HUES48 (cell line): ENCODE data around the gene DPH6.

ENCODE experiments used
- H3K27ac ChIP-seq: one replicate; pipeline ENCODE4 v1.7.0; 2013; ENCODE audit warnings: low read depth, low read length, inconsistent platforms
- H3K27me3 ChIP-seq: 2 replicates; pipeline ENCODE4 v1.6.1; 2013; ENCODE audit warnings: mild to moderate bottlenecking, low read length; ENCODE audit not compliant: control insufficient read depth, insufficient read depth
- H3K36me3 ChIP-seq: 2 replicates; pipeline ENCODE4 v1.6.1; 2013; ENCODE audit warnings: low read length; ENCODE audit not compliant: control insufficient read depth, insufficient read depth
- H3K4me1 ChIP-seq: 2 replicates; pipeline ENCODE4 v1.6.1; 2013; ENCODE audit warnings: mild to moderate bottlenecking, low read length; ENCODE audit not compliant: control insufficient read depth, insufficient read depth
- H3K4me3 ChIP-seq: 2 replicates; pipeline ENCODE4 v1.5.1; 2013; ENCODE audit warnings: mild to moderate bottlenecking, low read depth, low read length
- H3K9ac ChIP-seq: 2 replicates; pipeline ENCODE4 v1.6.1; 2013; ENCODE audit warnings: mild to moderate bottlenecking, low read depth, low read length, moderate library complexity
- H3K9me3 ChIP-seq: 2 replicates; pipeline ENCODE4 v1.6.1; 2013; ENCODE audit warnings: low read length; ENCODE audit not compliant: control insufficient read depth, insufficient read depth

DPH6 gene

DNA sequence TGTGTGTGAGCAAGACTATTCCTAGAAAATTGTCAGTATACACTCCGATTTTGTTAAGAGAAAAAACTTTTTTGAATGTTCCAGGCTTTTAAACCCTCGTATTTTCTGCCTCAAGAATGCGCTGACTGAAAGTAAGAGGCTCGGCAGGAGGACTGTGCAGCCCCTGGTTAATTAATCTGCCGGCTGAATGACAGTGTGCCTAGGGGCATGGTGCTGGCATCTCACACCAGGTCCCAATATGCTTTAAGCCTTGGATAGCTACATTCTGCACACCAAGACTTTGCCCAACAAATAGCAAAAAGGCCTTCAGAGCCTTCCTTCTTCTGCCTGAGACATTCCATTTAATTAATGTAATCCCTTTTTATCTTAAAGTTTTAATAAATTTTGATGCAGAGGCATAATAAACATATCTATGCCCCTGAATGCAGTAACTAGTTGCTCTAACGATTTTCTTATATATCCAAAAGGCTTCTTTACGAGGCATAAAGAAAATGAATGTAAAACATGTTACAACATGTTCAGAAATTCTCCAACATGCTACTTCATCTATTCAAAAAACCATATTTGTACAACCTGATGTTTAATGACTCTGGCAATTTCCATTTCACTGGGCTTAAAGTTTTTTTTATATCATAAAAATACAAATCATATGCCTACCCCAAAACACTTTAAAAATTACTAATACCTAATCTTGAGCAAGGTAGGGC, 37.9 kb downstream of the DPH6 start:
- Histone ChIP-seq H3K36me3 (no peaks in the 10 kb centered on the region), H3K27ac (no peak overlapping the region), H3K4me3 (no peak overlapping the region), H3K27me3 (no peaks in the 10 kb centered on the region), H3K9ac (no peak overlapping the region), H3K9me3 (no peaks in the 10 kb centered on the region), H3K4me1 (peaks cover 31% of the 10 kb centered on the region)

GRCh38 chr15:35506272-35506870, 39.6 kb downstream of the DPH6 start:
- Histone ChIP-seq H3K4me1 (peaks cover 31% of the 10 kb centered on the region), H3K27ac (no peak overlapping the region)

DNA sequence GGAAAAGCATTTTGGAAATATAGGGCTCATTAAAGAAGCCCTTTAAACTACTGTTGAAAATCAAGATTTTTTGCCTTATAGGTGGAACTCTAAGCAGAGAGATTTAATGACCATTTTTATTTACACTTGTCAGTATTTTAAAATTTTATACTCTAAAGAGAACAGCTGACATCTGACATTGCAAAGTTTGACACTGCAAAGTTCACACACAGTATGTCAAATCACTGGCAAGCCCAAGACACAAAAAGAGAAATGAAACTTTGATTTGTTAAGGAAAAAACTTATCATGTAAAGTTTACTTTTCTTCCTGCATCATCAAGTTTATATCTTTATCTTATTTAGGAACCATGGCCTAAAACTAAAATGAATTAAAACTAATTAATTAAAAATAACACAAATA, 40.2 kb downstream of the DPH6 start:
- H3K4me1 ChIP-seq: peaks cover 31% of the 10 kb centered on the region
- no peak overlapping the region for H3K27ac ChIP-seq
- H3K9me3 ChIP-seq: no peaks in the 10 kb centered on the region
- no peaks in the 10 kb centered on the region for H3K36me3 ChIP-seq
- H3K27me3 ChIP-seq: no peaks in the 10 kb centered on the region
- no peak overlapping the region for H3K9ac ChIP-seq
- H3K4me3 ChIP-seq: no peak overlapping the region

More at GRCh38 chr15:35506272-35506870, 39.6 kb downstream of the DPH6 start:
- no peak overlapping the region for H3K4me3 ChIP-seq
- no peaks in the 10 kb centered on the region for H3K27me3 ChIP-seq
- H3K9me3 ChIP-seq: no peaks in the 10 kb centered on the region
- no peaks in the 10 kb centered on the region for H3K36me3 ChIP-seq
- H3K9ac ChIP-seq: no peak overlapping the region

DNA sequence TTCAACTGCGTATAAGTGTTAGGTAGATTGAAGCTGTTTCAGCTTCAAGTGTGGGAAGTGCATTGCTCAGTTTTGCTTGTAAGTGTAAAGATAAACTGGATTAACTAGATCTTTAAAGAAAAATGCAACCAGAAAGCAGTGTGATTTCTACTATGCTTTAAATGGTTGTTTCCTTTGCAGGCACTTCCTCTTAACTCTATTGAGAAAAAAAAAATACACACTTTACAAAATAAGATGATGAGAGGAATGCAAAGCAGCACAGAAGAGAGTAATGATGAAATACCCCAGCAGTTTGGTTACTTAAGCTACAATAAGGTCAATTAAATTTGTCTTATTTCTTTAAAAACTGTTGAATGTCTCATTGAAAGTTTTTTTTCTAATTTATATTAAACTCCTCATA, 40.8 kb downstream of the DPH6 start:
- no peak overlapping the region for H3K9ac ChIP-seq
- H3K9me3 ChIP-seq: no peaks in the 10 kb centered on the region
- no peak overlapping the region for H3K27ac ChIP-seq
- H3K4me3 ChIP-seq: no peak overlapping the region
- H3K4me1 ChIP-seq: peaks cover 31% of the 10 kb centered on the region
- H3K27me3 ChIP-seq: no peaks in the 10 kb centered on the region
- H3K36me3 ChIP-seq: no peaks in the 10 kb centered on the region

DNA sequence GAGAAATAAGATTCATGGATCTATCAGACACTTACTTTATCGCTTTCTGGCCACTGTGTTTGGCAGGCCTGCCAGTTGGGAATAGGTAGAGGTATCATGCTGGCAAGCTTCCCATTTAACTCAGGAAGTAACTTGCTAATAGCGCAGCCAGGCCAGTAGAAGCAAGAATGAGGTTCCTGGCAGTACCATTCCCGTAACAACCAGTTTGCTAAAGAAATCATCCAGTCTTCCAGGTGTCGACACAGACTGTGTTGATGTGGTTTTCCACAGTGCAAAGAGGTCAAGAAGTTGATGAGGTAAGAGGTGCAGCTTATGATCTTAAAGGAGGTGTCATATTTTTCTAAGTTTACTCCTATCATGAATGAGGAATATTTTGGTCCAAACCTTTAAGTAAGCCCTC, 46.2 kb downstream of the DPH6 start:
- H3K27me3 ChIP-seq: no peaks in the 10 kb centered on the region
- H3K36me3 ChIP-seq: no peaks in the 10 kb centered on the region
- H3K9ac ChIP-seq: no peak overlapping the region
- no peak overlapping the region for H3K27ac ChIP-seq
- H3K9me3 ChIP-seq: no peaks in the 10 kb centered on the region
- no peak overlapping the region for H3K4me3 ChIP-seq
- H3K4me1 ChIP-seq: no peaks in the 10 kb centered on the region

DNA sequence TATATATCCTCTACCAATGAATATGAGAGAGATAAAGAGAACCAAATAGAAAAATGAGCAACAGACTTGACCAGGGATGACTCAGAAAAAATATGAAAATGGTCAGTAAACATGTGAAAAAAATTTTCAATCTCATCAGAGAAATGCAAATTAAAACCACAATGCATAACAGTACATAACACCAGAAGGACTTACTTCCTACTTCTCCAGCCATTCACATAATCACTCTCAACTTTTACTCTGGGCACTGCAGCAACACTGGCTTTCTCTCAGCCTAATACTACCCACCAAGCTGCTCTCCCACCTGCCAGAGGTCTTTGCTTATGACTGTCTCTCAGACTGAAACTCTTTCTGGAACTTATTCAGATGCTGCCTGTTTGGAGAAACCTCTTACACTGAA, 49.4 kb downstream of the DPH6 start:
- no peak overlapping the region for H3K4me3 ChIP-seq
- no peaks in the 10 kb centered on the region for H3K27me3 ChIP-seq
- no peaks in the 10 kb centered on the region for H3K9me3 ChIP-seq
- no peak overlapping the region for H3K9ac ChIP-seq
- H3K4me1 ChIP-seq: no peaks in the 10 kb centered on the region
- no peaks in the 10 kb centered on the region for H3K36me3 ChIP-seq
- H3K27ac ChIP-seq: no peak overlapping the region

GRCh38 chr15:35495080-35495479, 50.9 kb downstream of the DPH6 start:
- Histone ChIP-seq H3K27me3 (no peaks in the 10 kb centered on the region), H3K36me3 (no peaks in the 10 kb centered on the region), H3K4me3 (no peak overlapping the region), H3K4me1 (no peaks in the 10 kb centered on the region), H3K9ac (no peak overlapping the region), H3K9me3 (no peaks in the 10 kb centered on the region), H3K27ac (no peak overlapping the region)

DNA sequence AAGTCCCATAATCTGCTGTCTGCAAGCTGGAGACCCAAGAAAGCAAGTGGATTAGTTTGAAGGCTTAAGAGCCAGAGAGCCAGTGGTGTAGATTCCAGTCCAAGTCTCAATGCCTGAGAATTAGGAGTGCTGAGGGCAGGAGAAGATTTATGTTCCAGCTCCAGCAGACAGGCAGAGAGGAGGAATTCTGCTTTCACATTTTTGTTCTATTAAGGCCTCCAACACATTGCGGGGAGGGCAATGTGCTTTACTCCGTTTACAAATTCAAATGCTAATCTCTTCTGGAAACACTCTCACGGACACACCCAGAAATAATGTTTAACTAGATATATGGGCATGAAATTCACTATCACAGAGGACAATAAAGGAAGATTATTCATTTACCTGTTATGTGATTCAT, 54.0 kb downstream of the DPH6 start:
- H3K9ac ChIP-seq: no peak overlapping the region
- H3K36me3 ChIP-seq: no peaks in the 10 kb centered on the region; the same call in 1 of the 2 replicates
- H3K9me3 ChIP-seq: peaks cover 15% of the 10 kb centered on the region
- H3K27me3 ChIP-seq: no peaks in the 10 kb centered on the region
- no peak overlapping the region for H3K4me3 ChIP-seq
- no peaks in the 10 kb centered on the region for H3K4me1 ChIP-seq
- H3K27ac ChIP-seq: no peak overlapping the region

- Histone ChIP-seq H3K4me1 (no peaks in the 10 kb centered on the region), H3K4me3 (no peak overlapping the region), H3K9me3 (peaks cover 24% of the 10 kb centered on the region)
Observed at GRCh38 chr15:35491173-35491572, 54.8 kb downstream of the DPH6 start.

GRCh38 chr15:35490511-35490910, 55.5 kb downstream of the DPH6 start:
- Histone ChIP-seq H3K9me3 (peaks cover 24% of the 10 kb centered on the region), H3K36me3 (no peaks in the 10 kb centered on the region; the same call in 1 of the 2 replicates), H3K27ac (no peak overlapping the region), H3K4me1 (no peaks in the 10 kb centered on the region), H3K27me3 (no peaks in the 10 kb centered on the region), H3K9ac (no peak overlapping the region), H3K4me3 (no peak overlapping the region)

More at GRCh38 chr15:35491173-35491572, 54.8 kb downstream of the DPH6 start:
- Histone ChIP-seq H3K9ac (no peak overlapping the region), H3K27me3 (no peaks in the 10 kb centered on the region), H3K36me3 (no peaks in the 10 kb centered on the region; the same call in 1 of the 2 replicates), H3K27ac (no peak overlapping the region)

- no peaks in the 10 kb centered on the region; the same call in 1 of the 2 replicates for H3K36me3 ChIP-seq
- H3K27ac ChIP-seq: no peak overlapping the region
- peaks cover 24% of the 10 kb centered on the region for H3K9me3 ChIP-seq
- no peaks in the 10 kb centered on the region for H3K4me1 ChIP-seq
- H3K27me3 ChIP-seq: no peaks in the 10 kb centered on the region
- no peak overlapping the region for H3K4me3 ChIP-seq
- no peak overlapping the region for H3K9ac ChIP-seq
Observed at GRCh38 chr15:35487417-35487816, 58.5 kb downstream of the DPH6 start.
